ENCODE measurements around the gene CFAP73. TPM values are rescaled to one million over a fixed set of nuclear protein-coding genes. Genes with fewer than 3 reads are reported as not detected.

Gene CFAP73
- total RNA-seq, 1 experiment from 2014 or later = 0.94 TPM

- TF ChIP-seq ZNF281 (CRISPR knock-in tag; IDR thresholded peaks at IDR 0.05) (no peak), ZNF121 (CRISPR knock-in tag; IDR thresholded peaks at IDR 0.05) (no peak), SMAD4 (CRISPR knock-in tag; IDR thresholded peaks at IDR 0.05) (no peak), JAZF1 (CRISPR knock-in tag; IDR thresholded peaks at IDR 0.05) (no peak), PRRX2 (CRISPR knock-in tag; IDR thresholded peaks at IDR 0.05) (no peak), CBFB (CRISPR knock-in tag; IDR thresholded peaks at IDR 0.05; ENCODE audit: low read depth) (no peak), HMGXB4 (CRISPR knock-in tag; IDR thresholded peaks at IDR 0.05) (no peak), ZNF396 (CRISPR knock-in tag; IDR thresholded peaks at IDR 0.05; ENCODE audit: borderline replicate concordance) (no peak), TCF7 (CRISPR knock-in tag; IDR thresholded peaks at IDR 0.05; ENCODE audit: low read depth) (no peak), ARID4B (CRISPR knock-in tag; IDR thresholded peaks at IDR 0.05; ENCODE audit: borderline replicate concordance) (no peak)
Measured at GRCh38 chr12:113142173-113142885, 7.2 kb upstream of the CFAP73 start (continued).

- peaks cover 6% of the 10 kb centered on the region for H3K9me3 Mint-ChIP-seq
- CTCF ChIA-PET = interaction anchor here (1.2 to 2.0 kb wide), 3 partner anchors 10 to 45 kb away, joined by 3 to 8 read pairs (median 6); no protein-coding TSS in a partner anchor
- TF ChIP-seq ETV6 (CRISPR knock-in tag; IDR thresholded peaks at IDR 0.05) = no peak
- no peak for TF ChIP-seq ZSCAN18 (CRISPR knock-in tag; IDR thresholded peaks at IDR 0.05)
- no peak for TF ChIP-seq E2F1 (CRISPR knock-in tag; IDR thresholded peaks at IDR 0.05)
- no peak for TF ChIP-seq NR2C2 (CRISPR knock-in tag; IDR thresholded peaks at IDR 0.05)
- TF ChIP-seq E2F4 (CRISPR knock-in tag; IDR thresholded peaks at IDR 0.05; ENCODE audit: borderline replicate concordance, low read depth) = no peak
- no peak for ATAC-seq
- POLR2A ChIA-PET = no interaction called here
- peaks cover 4% of the 10 kb centered on the region for H3K4me1 Mint-ChIP-seq
- peaks cover 5% of the 10 kb centered on the region; the same call in 1 of the 2 replicates for H3K36me3 Mint-ChIP-seq
- no peak overlapping the region for H3K4me3 Mint-ChIP-seq
- no peak for DNase-seq (ENCODE audit: low spot score)
- peaks cover 6% of the 10 kb centered on the region; the same call in 1 of the 2 replicates for H3K27me3 Mint-ChIP-seq (ENCODE audit: low read depth)
- H3K27ac Mint-ChIP-seq = no peak overlapping the region
Measured at GRCh38 chr12:113142886-113143332, 6.6 kb upstream of the CFAP73 start.
